GM18951 (cell line): ENCODE data around the gene YIF1B.
"Not testable (repeated sequence)": the region's sequence is repeated elsewhere in the genome, so short reads cannot be mapped to it uniquely, and the experiment has no call there.

ENCODE experiments used
- POLR2A ChIP-seq: IDR thresholded peaks from 4 replicates; pipeline ENCODE4 v1.6.1; 2011; ENCODE audit warnings: mild to moderate bottlenecking; ENCODE audit not compliant: insufficient read length, insufficient read depth; ENCODE audit errors: extremely low read depth
- in situ Hi-C: fragments of 300-500 bp; cut with MboI; formaldehyde crosslinking; loops from one replicate; pipeline ENCODE4 v1.12.0; 2022; ENCODE audit warnings: low sequenced_read_pairs, mixed read lengths, inconsistent platforms; ENCODE audit not compliant: unreplicated experiment

Gene YIF1B

GRCh38 chr19:38315657-38316476, at the start of gene YIF1B:
YIF1B (minus strand) TSS chr19:38315947; CDS start chr19:38315917, 30 bp downstream.
- in situ Hi-C loops = loop anchor here (10.0 kb wide), 1 partner anchor 421 kb away; no protein-coding TSS in a partner anchor
- peak; percentile 47 for TF ChIP-seq POLR2A

- in situ Hi-C loops = not testable (repeated sequence)
Observed at GRCh38 chr19:38362946-38363688, 47.4 kb upstream of the YIF1B start.

DNA sequence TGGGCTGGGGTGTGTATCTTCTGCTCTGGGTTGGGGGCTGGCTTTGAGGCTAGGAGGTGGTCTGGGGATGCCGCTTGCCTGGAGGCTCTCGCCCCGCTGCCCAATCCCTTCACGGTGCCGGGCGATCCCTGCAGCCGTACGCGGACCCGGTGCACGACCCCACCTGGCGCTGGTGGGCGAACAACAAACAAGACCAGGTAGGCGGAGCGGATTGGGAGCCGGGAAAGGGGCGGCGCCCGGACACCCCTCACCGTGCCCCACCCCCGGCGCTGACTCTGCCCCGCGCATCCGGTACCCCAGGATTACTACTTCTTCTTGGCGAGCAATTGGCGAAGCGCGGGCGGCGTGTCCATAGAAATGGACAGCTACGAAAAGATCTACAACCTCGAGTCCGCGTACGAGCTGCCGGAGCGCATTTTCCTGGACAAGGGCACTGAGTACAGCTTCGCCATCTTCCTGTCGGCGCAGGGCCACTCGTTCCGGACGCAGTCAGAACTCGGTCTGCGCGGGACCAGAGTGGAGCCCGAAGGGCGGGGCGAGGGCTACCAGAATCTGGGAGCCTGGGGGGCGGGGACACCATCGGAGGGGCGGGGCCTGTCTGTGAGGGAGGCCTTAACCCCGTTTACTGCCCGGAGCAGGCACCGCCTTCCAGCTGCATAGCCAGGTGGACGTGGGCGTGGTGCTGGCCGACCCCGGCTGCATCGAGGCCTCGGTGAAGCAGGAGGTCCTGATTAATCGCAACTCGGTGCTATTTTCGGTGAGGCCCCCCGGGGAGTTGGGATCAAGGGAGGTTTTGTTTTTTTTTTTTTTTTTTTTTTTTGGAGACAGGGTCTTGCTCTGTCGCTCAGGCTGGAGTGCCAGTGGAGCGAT, 46.6 kb upstream of the YIF1B start:
- peak; percentile 27 for TF ChIP-seq POLR2A
- in situ Hi-C loops = no loop called here

DNA sequence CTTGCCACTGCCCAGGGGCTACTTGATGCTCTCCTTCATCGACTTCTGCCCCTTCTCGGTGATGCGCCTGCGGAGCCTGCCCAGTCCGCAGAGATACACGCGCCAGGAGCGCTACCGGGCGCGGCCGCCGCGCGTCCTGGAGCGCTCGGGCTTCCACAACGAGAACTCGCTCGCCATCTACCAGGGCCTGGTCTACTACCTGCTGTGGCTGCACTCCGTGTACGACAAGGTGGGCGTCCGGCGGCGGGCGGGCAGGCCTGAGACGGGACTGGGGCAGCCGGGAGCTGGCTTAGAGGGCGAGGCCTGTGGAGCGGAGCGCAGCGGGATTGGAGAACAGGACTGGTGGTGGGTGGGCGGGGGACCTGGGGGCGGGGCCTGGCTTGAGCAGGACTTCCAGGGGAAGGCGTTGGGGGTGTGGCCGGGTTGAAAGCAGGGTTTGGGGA, 45.9 kb upstream of the YIF1B start:
- no peak for TF ChIP-seq POLR2A
- in situ Hi-C loops = no loop called here

GRCh38 chr19:38360839-38361631, 45.3 kb upstream of the YIF1B start:
- in situ Hi-C loops = no loop called here
- no peak for TF ChIP-seq POLR2A

GRCh38 chr19:38360351-38360750, 44.6 kb upstream of the YIF1B start:
- TF ChIP-seq POLR2A = no peak
- in situ Hi-C loops = no loop called here

DNA sequence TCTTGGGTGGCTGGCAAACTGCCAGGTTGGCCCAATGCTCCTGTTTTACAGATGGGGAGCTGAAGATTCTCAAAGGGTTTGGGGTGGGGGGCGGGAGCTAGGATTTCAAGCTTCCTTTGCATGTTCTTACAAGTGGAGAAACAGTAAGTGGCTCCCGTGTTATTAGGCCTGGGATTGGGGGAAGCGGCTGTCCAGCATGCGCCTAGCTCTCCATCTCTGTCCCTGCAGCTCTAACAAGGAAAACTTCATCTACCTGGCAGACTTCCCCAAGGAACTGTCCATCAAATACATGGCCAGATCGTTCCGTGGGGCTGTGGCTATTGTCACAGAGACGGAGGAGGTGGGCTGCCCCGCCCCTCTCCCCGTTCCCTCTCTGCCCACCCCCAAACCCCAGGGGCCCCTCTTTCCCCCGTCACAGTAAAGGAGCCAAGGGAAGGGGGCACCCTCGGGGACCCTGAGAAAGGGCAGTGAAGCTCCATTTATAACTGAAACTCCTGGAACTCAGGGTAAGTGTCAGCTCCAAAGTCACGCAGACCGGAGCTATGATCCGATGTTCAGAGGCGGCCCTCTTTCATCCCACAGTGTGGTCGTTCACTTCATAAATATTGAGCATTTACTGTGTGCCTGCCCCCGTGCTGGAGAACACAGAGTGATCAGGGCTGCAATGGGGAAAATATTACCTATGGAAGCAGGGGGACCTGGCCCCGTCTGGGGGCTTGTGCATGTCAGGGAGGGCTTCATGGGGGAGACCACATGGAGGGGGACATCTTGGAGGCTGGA, 43.7 kb upstream of the YIF1B start:
- in situ Hi-C loops = loop anchor here (10.0 kb wide), 1 partner anchor 125 kb away; no protein-coding TSS in a partner anchor
- no peak for TF ChIP-seq POLR2A

GRCh38 chr19:38358071-38358470, 42.3 kb upstream of the YIF1B start:
- no peak for TF ChIP-seq POLR2A
- in situ Hi-C loops = loop anchor here (10.0 kb wide), 1 partner anchor 123 kb away; no protein-coding TSS in a partner anchor

DNA sequence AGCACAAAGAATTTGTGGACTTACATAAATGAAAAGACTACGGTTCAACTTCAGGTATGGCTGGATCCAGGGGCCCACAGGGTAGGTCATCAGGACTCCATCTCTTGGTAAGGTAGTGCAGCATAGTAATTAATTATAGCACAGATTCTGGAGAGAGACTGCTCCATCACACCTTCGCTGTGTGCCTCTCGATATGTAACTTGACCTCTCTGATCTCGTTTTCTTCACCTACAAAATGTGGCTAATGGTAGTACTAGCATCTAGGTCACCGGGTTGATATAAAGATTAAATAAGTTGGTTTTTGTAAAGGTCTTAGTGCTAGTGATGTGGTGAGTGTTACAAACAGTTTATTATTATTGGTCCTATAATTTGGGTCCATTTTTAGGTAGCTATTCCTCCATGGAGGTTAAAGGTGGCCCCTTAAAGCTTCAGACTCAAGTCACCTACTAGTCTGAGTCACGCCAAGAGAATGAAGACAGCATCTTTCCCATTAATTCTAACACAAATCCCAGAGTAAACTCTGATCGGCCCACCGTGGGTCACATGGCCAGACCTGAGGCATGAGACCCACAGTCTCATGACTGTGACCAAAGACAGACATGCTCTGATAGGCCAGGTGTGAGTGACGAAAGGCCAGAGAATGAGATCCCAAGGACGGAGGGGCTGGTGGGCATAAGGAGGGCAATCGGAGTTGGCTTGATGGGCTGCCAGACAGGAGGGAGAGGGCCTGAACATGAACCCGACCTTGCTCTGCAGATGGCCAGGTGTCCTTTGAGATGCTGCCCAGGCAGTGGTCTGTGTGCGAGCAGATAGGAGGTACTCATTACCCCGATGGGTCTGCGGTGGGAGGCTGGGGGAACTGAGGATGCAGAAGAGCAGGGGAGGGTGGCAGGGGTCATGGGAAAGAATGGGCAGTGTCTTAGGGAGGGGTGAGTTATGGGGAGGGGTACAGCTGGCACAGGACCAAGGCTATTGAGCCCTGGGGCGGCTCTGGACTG, 40.3 kb upstream of the YIF1B start:
- in situ Hi-C loops = loop anchor here (10.0 kb wide), 1 partner anchor 121 kb away; no protein-coding TSS in a partner anchor

GRCh38 chr19:38352611-38353010, 36.9 kb upstream of the YIF1B start:
- in situ Hi-C loops = loop anchor here (10.0 kb wide), 1 partner anchor 118 kb away; no protein-coding TSS in a partner anchor
- no peak for TF ChIP-seq POLR2A

More for the DNA sequence above, 40.3 kb upstream of the YIF1B start:
- TF ChIP-seq POLR2A = no peak
